Activated CD4-positive, alpha-beta T cell treated with anti-CD3 and anti-CD28 coated beads for 4 hours (primary cell): Measurements from ENCODE around the gene CEP295NL.
"Not testable (repeated sequence)": the region's sequence is repeated elsewhere in the genome, so short reads cannot be mapped to it uniquely, and the experiment has no call there.

Source experiments
- DNase-seq, 2 donors: peaks; one replicate each; pipeline ENCODE4 v3.0.0-alpha.2; 2020

CEP295NL gene

GRCh38 chr17:78925662-78926555 is 22.9 kb upstream of the CEP295NL start:
- no peak for DNase-seq

- DNase-seq: peak; percentile 63 to 66
Measured at GRCh38 chr17:78925234-78925633, 22.2 kb upstream of the CEP295NL start, which contains the start of gene TIMP2. Gene TIMP2, minus strand, starts transcription at chr17:78925387. Its CDS starts 299 bp downstream, at chr17:78925088.

- no peak for DNase-seq
Measured at GRCh38 chr17:78924481-78925151, 21.6 kb upstream of the CEP295NL start.

GRCh38 chr17:78923660-78924453 is 20.9 kb upstream of the CEP295NL start:
- DNase-seq: peak; percentile 48 to 54

- DNase-seq: no peak
Measured at GRCh38 chr17:78922816-78923498, 20.0 kb upstream of the CEP295NL start.

GRCh38 chr17:78921437-78921971 is 18.5 kb upstream of the CEP295NL start:
- DNase-seq: no peak

GRCh38 chr17:78920528-78920927 is 17.5 kb upstream of the CEP295NL start:
- DNase-seq: no peak

- DNase-seq: no peak
Measured at GRCh38 chr17:78919861-78920450, 17.0 kb upstream of the CEP295NL start.

- DNase-seq: no peak
Measured at GRCh38 chr17:78918979-78919378, 16.0 kb upstream of the CEP295NL start.

- DNase-seq: no peak
Measured at GRCh38 chr17:78917451-78918275, 14.7 kb upstream of the CEP295NL start.

GRCh38 chr17:78915872-78916632 is 13.1 kb upstream of the CEP295NL start:
- no peak for DNase-seq

- no peak for DNase-seq
Measured at GRCh38 chr17:78913115-78913514, 10.1 kb upstream of the CEP295NL start.

- DNase-seq: no peak
Measured at GRCh38 chr17:78912082-78912481, 9.1 kb upstream of the CEP295NL start.

- not testable (repeated sequence) for DNase-seq
Measured at GRCh38 chr17:78911543-78911942, 8.5 kb upstream of the CEP295NL start.

GRCh38 chr17:78910497-78911284 is 7.7 kb upstream of the CEP295NL start:
- DNase-seq: no peak

- DNase-seq: no peak
Measured at GRCh38 chr17:78908426-78908825, 5.4 kb upstream of the CEP295NL start.

- DNase-seq: no peak
Measured at GRCh38 chr17:78905541-78905940, 2.5 kb upstream of the CEP295NL start.

- no peak for DNase-seq
Measured at GRCh38 chr17:78905116-78905515, 2.1 kb upstream of the CEP295NL start.

GRCh38 chr17:78904371-78904770 is 1.4 kb upstream of the CEP295NL start:
- no peak for DNase-seq
